AG04450 (cell line): ENCODE results near the gene SPAG6. TPM values are rescaled to one million over a fixed set of nuclear protein-coding genes. Genes with fewer than 3 reads are reported as not detected.

ENCODE experiments used
- CTCF ChIA-PET: fragments of 300-600, 350-600 bp; formaldehyde crosslinking; extraction: SDS; loops from one replicate; lab custom pipeline; 2022; ENCODE audit warnings: antibody characterized with exemption, inconsistent platforms; lab: Charles Lee
- POLR2A ChIA-PET: fragments of 350-600 bp; formaldehyde crosslinking; extraction: SDS; loops from one replicate; lab custom pipeline; 2021; ENCODE audit warnings: antibody characterized with exemption, inconsistent platforms; lab: Yijun Ruan, JAX
- DNase-seq: peaks from one replicate; pipeline ENCODE4 v3.0.0-alpha.2; 2011; ENCODE audit warnings: low read depth, low spot score
- H3K27ac ChIP-seq: one replicate; pipeline ENCODE4 v1.5.1; 2012; ENCODE audit warnings: low read depth, low read length, control low read depth
- H3K27me3 ChIP-seq: one replicate; pipeline ENCODE4 v1.6.0; 2012; ENCODE audit warnings: low read length; ENCODE audit not compliant: control insufficient read depth, insufficient read depth
- H3K4me3 ChIP-seq: 2 replicates; pipeline ENCODE4 v1.5.1; 2011; ENCODE audit warnings: mild to moderate bottlenecking, low read depth, low read length, control low read depth
- H3K9me3 ChIP-seq: 2 replicates; pipeline ENCODE4 v1.5.1; 2012; ENCODE audit warnings: low read length; ENCODE audit not compliant: control insufficient read depth, insufficient read depth
- polyA plus RNA-seq: library from polyadenylated mRNA; depleted of rRNA; stranded (reverse); fragments of >200 nt; gene quantifications from 2 replicates; pipeline ENCODE4 v1.2.3, GENCODE V29; 2011
- TF ChIP-seq, protein P1 (sequence below): IDR thresholded peaks from 2 replicates; pipeline ENCODE4 v1.5.1; 2011; ENCODE audit warnings: low read depth, low read length, control low read depth, inconsistent platforms

The SPAG6 gene
- polyA plus RNA-seq, 1 experiment: not detected

DNA sequence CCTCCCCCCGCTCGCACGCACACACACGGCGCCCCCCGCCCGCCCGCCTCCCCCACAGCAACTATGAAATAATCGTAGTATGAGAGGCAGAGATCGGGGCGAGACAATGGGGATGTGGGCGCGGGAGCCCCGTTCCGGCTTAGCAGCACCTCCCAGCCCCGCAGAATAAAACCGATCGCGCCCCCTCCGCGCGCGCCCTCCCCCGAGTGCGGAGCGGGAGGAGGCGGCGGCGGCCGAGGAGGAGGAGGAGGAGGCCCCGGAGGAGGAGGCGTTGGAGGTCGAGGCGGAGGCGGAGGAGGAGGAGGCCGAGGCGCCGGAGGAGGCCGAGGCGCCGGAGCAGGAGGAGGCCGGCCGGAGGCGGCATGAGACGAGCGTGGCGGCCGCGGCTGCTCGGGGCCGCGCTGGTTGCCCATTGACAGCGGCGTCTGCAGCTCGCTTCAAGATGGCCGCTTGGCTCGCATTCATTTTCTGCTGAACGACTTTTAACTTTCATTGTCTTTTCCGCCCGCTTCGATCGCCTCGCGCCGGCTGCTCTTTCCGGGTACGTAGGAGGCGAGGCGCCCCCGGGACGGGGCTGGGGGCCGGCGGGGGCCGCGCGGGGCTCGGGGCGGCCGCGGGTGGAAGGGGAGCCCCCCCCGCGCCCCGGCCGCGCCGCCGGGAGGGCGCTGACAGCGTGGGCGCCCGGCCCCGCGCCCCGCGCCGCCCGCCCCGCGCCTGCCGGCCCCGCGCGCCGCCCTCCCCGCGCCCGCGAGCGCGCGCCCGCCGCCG lies 24.0 kb upstream of the SPAG6 start:
- POLR2A ChIA-PET: interaction anchor here (0.6 to 1.4 kb wide), 3 partner anchors 19 to 606 kb away, joined by 3 read pairs; no protein-coding TSS in a partner anchor
- CTCF ChIA-PET: no interaction called here
- H3K4me3 ChIP-seq: peak overlapping the region; percentile 67
- H3K27ac ChIP-seq: no peak overlapping the region
- TF ChIP-seq, protein P1, sequence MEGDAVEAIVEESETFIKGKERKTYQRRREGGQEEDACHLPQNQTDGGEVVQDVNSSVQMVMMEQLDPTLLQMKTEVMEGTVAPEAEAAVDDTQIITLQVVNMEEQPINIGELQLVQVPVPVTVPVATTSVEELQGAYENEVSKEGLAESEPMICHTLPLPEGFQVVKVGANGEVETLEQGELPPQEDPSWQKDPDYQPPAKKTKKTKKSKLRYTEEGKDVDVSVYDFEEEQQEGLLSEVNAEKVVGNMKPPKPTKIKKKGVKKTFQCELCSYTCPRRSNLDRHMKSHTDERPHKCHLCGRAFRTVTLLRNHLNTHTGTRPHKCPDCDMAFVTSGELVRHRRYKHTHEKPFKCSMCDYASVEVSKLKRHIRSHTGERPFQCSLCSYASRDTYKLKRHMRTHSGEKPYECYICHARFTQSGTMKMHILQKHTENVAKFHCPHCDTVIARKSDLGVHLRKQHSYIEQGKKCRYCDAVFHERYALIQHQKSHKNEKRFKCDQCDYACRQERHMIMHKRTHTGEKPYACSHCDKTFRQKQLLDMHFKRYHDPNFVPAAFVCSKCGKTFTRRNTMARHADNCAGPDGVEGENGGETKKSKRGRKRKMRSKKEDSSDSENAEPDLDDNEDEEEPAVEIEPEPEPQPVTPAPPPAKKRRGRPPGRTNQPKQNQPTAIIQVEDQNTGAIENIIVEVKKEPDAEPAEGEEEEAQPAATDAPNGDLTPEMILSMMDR: no peak
- no peaks in the 10 kb centered on the region for H3K9me3 ChIP-seq
- H3K27me3 ChIP-seq: peaks cover 17% of the 10 kb centered on the region
- DNase-seq: no peak

DNA sequence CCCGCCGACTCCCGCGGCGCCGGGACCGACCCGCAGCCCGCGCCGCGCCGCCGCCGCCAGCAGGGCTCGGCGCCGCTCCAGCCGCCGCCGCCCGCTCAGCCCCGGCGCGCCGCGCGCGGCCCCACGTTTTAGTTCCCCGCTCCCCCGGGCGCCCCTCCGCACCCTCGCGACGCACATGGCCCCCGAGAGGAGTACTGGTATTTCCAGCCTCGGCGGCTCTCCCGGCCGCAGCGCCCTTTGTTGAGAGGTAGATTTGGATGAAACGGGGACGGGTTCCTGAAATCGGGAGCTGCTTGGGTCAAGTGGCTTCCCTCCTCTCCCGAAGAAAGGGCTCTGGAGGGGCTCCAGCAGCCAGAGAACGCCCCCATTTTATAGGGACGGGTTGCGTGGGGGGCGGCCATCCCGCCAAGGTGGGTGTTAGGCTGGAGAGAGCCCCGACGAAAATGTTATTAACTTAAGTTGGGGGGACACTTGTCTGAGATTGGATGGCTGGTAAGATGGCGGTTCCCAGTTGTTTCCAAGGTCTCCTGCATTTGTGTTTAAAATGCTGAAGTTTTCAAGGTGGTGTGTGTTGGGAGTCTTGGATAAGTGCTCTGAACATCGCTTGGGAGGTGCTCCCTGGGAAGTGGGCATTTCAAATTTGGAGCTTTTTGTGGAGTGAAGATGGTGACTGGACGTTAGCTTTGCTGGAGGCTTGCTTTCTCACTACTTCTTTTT lies 23.2 kb upstream of the SPAG6 start:
- H3K27me3 ChIP-seq: peaks cover 17% of the 10 kb centered on the region
- DNase-seq: no peak
- ChIA-PET POLR2A (interaction anchor here (0.6 to 1.4 kb wide), 3 partner anchors 18 to 607 kb away, joined by 3 read pairs; no protein-coding TSS in a partner anchor), CTCF (interaction anchor here (1.0 kb wide), 1 partner anchor 530 kb away, joined by 4 read pairs; no protein-coding TSS in a partner anchor)
- H3K27ac ChIP-seq: no peak overlapping the region
- peak overlapping the region; percentile 63 for H3K4me3 ChIP-seq
- TF ChIP-seq, protein P1: no peak
- H3K9me3 ChIP-seq: no peaks in the 10 kb centered on the region

DNA sequence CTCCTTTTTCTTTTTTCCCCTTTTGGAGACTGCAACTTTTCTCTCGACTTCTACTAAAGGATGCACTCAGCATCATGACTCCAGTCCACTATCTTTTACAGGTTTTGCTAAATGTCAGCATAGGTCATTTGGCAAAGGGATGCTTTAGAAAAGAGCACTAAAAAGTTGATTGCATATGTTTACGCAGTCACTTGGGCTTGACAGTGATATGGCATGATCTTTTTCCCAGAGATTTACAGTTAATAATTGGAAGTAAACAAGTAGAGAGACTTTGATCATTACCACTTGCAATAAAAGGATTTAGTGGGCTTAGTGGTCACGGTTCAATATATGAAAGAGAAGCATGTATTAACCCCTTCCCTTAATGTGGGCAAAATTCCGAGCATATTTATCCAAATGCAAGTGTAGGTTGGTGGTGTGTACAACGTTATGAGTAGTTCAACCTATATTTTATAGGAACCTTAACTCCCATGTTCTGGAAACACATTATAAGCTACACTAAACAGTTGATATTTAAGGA lies 22.6 kb upstream of the SPAG6 start:
- TF ChIP-seq, protein P1: no peak
- H3K27ac ChIP-seq: no peak overlapping the region
- peaks cover 17% of the 10 kb centered on the region for H3K27me3 ChIP-seq
- peak overlapping the region; percentile 63 for H3K4me3 ChIP-seq
- no peak for DNase-seq
- no peaks in the 10 kb centered on the region for H3K9me3 ChIP-seq
- ChIA-PET POLR2A (no interaction called here), CTCF (interaction anchor here (1.0 kb wide), 1 partner anchor 529 kb away, joined by 4 read pairs; no protein-coding TSS in a partner anchor)

DNA sequence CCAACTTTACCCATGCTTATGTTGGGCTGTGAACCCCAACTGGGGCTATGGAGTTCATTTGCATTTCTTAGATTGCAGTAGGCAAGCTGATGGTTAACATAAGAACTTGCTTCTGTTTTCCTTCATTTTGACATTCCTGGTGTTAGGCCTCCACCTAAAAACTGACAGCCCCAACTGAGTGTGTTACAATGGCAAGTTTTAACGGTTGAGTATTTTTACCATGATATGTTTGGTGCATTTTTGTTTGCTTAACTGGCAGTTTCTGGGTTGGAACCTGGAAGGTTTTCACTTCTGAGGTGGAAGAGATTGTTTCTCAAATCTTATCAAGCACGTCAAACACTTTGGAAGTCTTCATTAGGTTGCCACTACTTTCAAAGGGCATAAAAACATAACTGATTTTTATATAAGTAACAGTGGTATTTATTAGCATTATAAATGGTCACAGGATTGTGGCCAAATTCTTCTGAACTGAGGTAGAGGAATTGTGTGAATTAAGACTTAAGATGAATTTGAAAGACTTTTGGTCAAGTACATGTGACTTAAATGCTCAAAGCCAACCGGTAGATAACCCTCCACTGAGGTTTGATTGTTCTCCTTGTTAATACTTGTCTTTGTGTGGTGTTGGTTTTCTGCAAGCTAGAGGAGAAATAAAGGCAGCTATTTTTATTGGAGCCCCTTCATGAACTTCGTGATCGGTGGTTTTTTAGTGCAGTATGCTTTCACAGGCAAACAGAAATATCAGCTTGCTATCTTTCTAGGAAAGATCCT lies 21.6 kb upstream of the SPAG6 start:
- DNase-seq: no peak
- TF ChIP-seq, protein P1: no peak
- POLR2A ChIA-PET: no interaction called here
- CTCF ChIA-PET: interaction anchor here (1.5 kb wide), 1 partner anchor 828 kb away, joined by 4 read pairs; no protein-coding TSS in a partner anchor
- Histone ChIP-seq H3K27me3 (peaks cover 17% of the 10 kb centered on the region), H3K27ac (no peak overlapping the region), H3K4me3 (no peak overlapping the region), H3K9me3 (no peaks in the 10 kb centered on the region)
